ENCODE data around the gene LAPTM4A. TPM values are rescaled to one million over a fixed set of nuclear protein-coding genes. Genes with fewer than 3 reads are reported as not detected.

LAPTM4A gene
- total and polyA plus RNA-seq, 10 of the 15 experiments (the other 5 are each of a cell fraction or from before 2014, with no cell fraction given) = 17.8 to 107 (median 45.8) TPM

DNA sequence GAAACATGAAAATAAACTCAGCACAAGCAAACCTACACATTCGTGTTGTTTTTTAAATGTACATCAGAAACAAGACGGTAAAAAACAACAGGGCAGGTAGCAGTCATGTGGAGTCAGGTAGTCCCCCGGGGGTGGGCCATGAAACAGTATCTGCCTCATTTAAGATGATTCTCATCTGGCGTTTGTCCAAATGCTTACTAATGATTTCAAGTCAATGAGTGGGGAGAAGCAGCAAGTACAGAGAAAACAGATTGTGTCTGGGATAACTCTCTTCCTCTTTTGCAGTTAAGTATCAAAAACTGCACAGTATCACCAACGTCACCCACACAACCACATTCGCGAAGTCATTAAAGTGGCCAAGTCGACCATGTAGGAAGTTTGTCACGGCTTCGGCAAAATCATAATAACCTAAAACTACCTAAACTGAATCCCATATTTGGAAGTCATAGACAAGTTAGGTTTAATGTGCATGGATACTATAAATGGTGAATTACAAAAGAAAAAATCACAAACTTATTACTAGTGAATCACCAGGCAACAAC, 1.3 kb downstream of the LAPTM4A start (continued):
- TF ChIP-seq PAX5 (IDR thresholded peaks at IDR 0.05; ENCODE audit: borderline replicate concordance, low read depth, low read length) = no peak
- peak; percentile 46; the same call in 1 of the 2 replicates for TF ChIP-seq CBFB (IDR thresholded peaks at IDR 0.05; ENCODE audit: low read depth)
- TF ChIP-seq ATF7 (IDR thresholded peaks at IDR 0.05; ENCODE audit: low read depth) = peak; percentile 72
- TF ChIP-seq RUNX3 (IDR thresholded peaks at IDR 0.05; ENCODE audit: low read length) = peak; percentile 57
- peak; percentile 6; the same call in 1 of the 2 replicates for TF ChIP-seq TBL1XR1 (IDR thresholded peaks at IDR 0.05; ENCODE audit: low read depth, low read length)
- TF ChIP-seq BHLHE40 (IDR thresholded peaks at IDR 0.05; ENCODE audit: borderline replicate concordance in 1 of 2, low read depth in 2 of 2, low read length in 1 of 2) = peak in 1 of 2 experiments; percentile 11; a peak in 1 of 4 replicates
- TF ChIP-seq CHD4 (IDR thresholded peaks at IDR 0.05) = no peak
- no peak for TF ChIP-seq ATF3 (IDR thresholded peaks at IDR 0.05; ENCODE audit: borderline replicate concordance, extremely low read depth, low read depth, low read length)
- TF ChIP-seq, protein P1, sequence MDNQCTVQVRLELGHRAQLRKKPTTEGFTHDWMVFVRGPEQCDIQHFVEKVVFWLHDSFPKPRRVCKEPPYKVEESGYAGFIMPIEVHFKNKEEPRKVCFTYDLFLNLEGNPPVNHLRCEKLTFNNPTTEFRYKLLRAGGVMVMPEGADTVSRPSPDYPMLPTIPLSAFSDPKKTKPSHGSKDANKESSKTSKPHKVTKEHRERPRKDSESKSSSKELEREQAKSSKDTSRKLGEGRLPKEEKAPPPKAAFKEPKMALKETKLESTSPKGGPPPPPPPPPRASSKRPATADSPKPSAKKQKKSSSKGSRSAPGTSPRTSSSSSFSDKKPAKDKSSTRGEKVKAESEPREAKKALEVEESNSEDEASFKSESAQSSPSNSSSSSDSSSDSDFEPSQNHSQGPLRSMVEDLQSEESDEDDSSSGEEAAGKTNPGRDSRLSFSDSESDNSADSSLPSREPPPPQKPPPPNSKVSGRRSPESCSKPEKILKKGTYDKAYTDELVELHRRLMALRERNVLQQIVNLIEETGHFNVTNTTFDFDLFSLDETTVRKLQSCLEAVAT (IDR thresholded peaks at IDR 0.05) = peak; percentile 35; the same call in 1 of the 2 replicates
- no peak for TF ChIP-seq SMC3 (IDR thresholded peaks at IDR 0.05; ENCODE audit: borderline replicate concordance, low read length)
- 0 out of 2 replicates have a peak, but pooled peaks have one; percentile 23 for TF ChIP-seq CBX5 (IDR thresholded peaks at IDR 0.05; ENCODE audit: low read depth)
- peak; percentile 86 for TF ChIP-seq SMAD1 (IDR thresholded peaks at IDR 0.05; ENCODE audit: low read depth, partially characterized antibody)
- TF ChIP-seq MTA3 (IDR thresholded peaks at IDR 0.05; ENCODE audit: borderline replicate concordance, low read length) = no peak
- TF ChIP-seq, protein P2, sequence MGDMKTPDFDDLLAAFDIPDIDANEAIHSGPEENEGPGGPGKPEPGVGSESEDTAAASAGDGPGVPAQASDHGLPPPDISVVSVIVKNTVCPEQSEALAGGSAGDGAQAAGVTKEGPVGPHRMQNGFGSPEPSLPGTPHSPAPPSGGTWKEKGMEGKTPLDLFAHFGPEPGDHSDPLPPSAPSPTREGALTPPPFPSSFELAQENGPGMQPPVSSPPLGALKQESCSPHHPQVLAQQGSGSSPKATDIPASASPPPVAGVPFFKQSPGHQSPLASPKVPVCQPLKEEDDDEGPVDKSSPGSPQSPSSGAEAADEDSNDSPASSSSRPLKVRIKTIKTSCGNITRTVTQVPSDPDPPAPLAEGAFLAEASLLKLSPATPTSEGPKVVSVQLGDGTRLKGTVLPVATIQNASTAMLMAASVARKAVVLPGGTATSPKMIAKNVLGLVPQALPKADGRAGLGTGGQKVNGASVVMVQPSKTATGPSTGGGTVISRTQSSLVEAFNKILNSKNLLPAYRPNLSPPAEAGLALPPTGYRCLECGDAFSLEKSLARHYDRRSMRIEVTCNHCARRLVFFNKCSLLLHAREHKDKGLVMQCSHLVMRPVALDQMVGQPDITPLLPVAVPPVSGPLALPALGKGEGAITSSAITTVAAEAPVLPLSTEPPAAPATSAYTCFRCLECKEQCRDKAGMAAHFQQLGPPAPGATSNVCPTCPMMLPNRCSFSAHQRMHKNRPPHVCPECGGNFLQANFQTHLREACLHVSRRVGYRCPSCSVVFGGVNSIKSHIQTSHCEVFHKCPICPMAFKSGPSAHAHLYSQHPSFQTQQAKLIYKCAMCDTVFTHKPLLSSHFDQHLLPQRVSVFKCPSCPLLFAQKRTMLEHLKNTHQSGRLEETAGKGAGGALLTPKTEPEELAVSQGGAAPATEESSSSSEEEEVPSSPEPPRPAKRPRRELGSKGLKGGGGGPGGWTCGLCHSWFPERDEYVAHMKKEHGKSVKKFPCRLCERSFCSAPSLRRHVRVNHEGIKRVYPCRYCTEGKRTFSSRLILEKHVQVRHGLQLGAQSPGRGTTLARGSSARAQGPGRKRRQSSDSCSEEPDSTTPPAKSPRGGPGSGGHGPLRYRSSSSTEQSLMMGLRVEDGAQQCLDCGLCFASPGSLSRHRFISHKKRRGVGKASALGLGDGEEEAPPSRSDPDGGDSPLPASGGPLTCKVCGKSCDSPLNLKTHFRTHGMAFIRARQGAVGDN (IDR thresholded peaks at IDR 0.05) = peak; percentile 10; the same call in 1 of the 2 replicates
- peak; percentile 28 for TF ChIP-seq MEF2B (IDR thresholded peaks at IDR 0.05; ENCODE audit: partially characterized antibody, poor library complexity, severe bottlenecking)
- TF ChIP-seq POLR2AphosphoS2 (IDR thresholded peaks at IDR 0.05; ENCODE audit: low read depth, low read length) = no peak
- peak; percentile 38; the same call in 1 of the 2 replicates for TF ChIP-seq CREM (IDR thresholded peaks at IDR 0.05; ENCODE audit: low read depth)
- TF ChIP-seq POLR2A (IDR thresholded peaks at IDR 0.05; ENCODE audit: low read depth, low read length) = peak; percentile 26; the same call in 1 of the 2 replicates
- TF ChIP-seq CEBPB (IDR thresholded peaks at IDR 0.05; ENCODE audit: borderline replicate concordance in 1 of 2, low read depth in 2 of 2, low read length in 2 of 2) = no peak
- TF ChIP-seq BACH1 (IDR thresholded peaks at IDR 0.05; ENCODE audit: borderline replicate concordance) = peak; percentile 84; the same call in 1 of the 2 replicates
- peak; percentile 24; the same call in 1 of the 2 replicates for TF ChIP-seq ATF2 (IDR thresholded peaks at IDR 0.05; ENCODE audit: low read length)
- peak; percentile 88; the same call in 1 of the 2 replicates for TF ChIP-seq BCL11A (IDR thresholded peaks at IDR 0.05; ENCODE audit: low read depth, low read length)
- 0 out of 2 replicates have a peak, but pooled peaks have one; percentile 13 for TF ChIP-seq SMAD5 (IDR thresholded peaks at IDR 0.05; ENCODE audit: low read depth)
